ENCODE data around the gene FBL. TPM values are rescaled to one million over a fixed set of nuclear protein-coding genes. Genes with fewer than 3 reads are reported as not detected.
A peak's percentile ranks its signal among the peaks of the same experiment; 100 is the strongest.
"Not testable (repeated sequence)": the region's sequence is repeated elsewhere in the genome, so short reads cannot be mapped to it uniquely, and the experiment has no call there.

Gene FBL
- total RNA-seq, 1 experiment from 2014 or later: 597 TPM

- Histone ChIP-seq H3K27me3 (no peaks in the 10 kb centered on the region), H3K36me3 (no peaks in the 10 kb centered on the region), H3K9me3 (replicated peaks) (no peaks in the 10 kb centered on the region), H3K27ac (peak overlapping the region; percentile 14; the same call in 1 of the 2 replicates), H3K4me3 (no peak overlapping the region), H3K4me1 (peaks cover 13% of the 10 kb centered on the region)
- DNase-seq: peak; percentile 64 to 88
Measured at GRCh38 chr19:39813264-39813993, 32.8 kb downstream of the FBL start.

GRCh38 chr19:39811064-39811463 lies 35.1 kb downstream of the FBL start:
- Histone ChIP-seq H3K4me1 (peaks cover 13% of the 10 kb centered on the region), H3K27ac (no peak overlapping the region), H3K9me3 (replicated peaks) (no peaks in the 10 kb centered on the region), H3K36me3 (no peaks in the 10 kb centered on the region), H3K4me3 (no peak overlapping the region), H3K27me3 (no peaks in the 10 kb centered on the region)
- DNase-seq: no peak

- DNase-seq: no peak
- Histone ChIP-seq H3K36me3 (no peaks in the 10 kb centered on the region), H3K9me3 (replicated peaks) (no peaks in the 10 kb centered on the region), H3K4me1 (peaks cover 13% of the 10 kb centered on the region), H3K4me3 (no peak overlapping the region), H3K27ac (no peak overlapping the region), H3K27me3 (no peaks in the 10 kb centered on the region)
Measured at GRCh38 chr19:39810424-39810823, 35.8 kb downstream of the FBL start.

GRCh38 chr19:39809368-39809767 lies 36.8 kb downstream of the FBL start:
- H3K27me3 ChIP-seq: no peaks in the 10 kb centered on the region; the same call in 1 of the 2 replicates
- H3K27ac ChIP-seq: no peak overlapping the region
- H3K36me3 ChIP-seq: no peaks in the 10 kb centered on the region
- H3K4me1 ChIP-seq: peaks cover 13% of the 10 kb centered on the region
- no peak overlapping the region for H3K4me3 ChIP-seq
- no peak for DNase-seq
- no peaks in the 10 kb centered on the region for H3K9me3 ChIP-seq (replicated peaks)

- H3K4me3 ChIP-seq, H3K27ac ChIP-seq: not testable (repeated sequence)
Measured at GRCh38 chr19:39808688-39809087, 37.5 kb downstream of the FBL start.

GRCh38 chr19:39807846-39808364 lies 38.3 kb downstream of the FBL start:
- no peak overlapping the region for H3K27ac ChIP-seq
- DNase-seq: no peak
- H3K4me3 ChIP-seq: no peak overlapping the region
- H3K36me3 ChIP-seq: no peaks in the 10 kb centered on the region
- no peaks in the 10 kb centered on the region; the same call in 1 of the 2 replicates for H3K27me3 ChIP-seq
- peaks cover 11% of the 10 kb centered on the region for H3K4me1 ChIP-seq
- H3K9me3 ChIP-seq (replicated peaks): no peaks in the 10 kb centered on the region

More at GRCh38 chr19:39808688-39809087, 37.5 kb downstream of the FBL start:
- DNase-seq; H3K9me3 ChIP-seq (replicated peaks); H3K27me3 ChIP-seq; H3K36me3 ChIP-seq: not testable (repeated sequence)
- H3K4me1 ChIP-seq: peaks cover 11% of the 10 kb centered on the region

GRCh38 chr19:39805104-39805503 lies 41.1 kb downstream of the FBL start:
- H3K27ac ChIP-seq: no peak overlapping the region
- no peak overlapping the region for H3K4me3 ChIP-seq
- H3K27me3 ChIP-seq: no peaks in the 10 kb centered on the region; the same call in 1 of the 2 replicates
- H3K36me3 ChIP-seq: no peaks in the 10 kb centered on the region
- DNase-seq: peak in 1 of 2 experiments; percentile 39
- H3K4me1 ChIP-seq: peaks cover 15% of the 10 kb centered on the region
- H3K9me3 ChIP-seq (replicated peaks): no peaks in the 10 kb centered on the region

GRCh38 chr19:39802958-39803357 lies 43.2 kb downstream of the FBL start:
- H3K4me1 ChIP-seq: peaks cover 15% of the 10 kb centered on the region
- no peaks in the 10 kb centered on the region for H3K36me3 ChIP-seq
- DNase-seq: peak; percentile 78 to 93
- no peaks in the 10 kb centered on the region for H3K9me3 ChIP-seq (replicated peaks)
- H3K27ac ChIP-seq: no peak overlapping the region
- H3K27me3 ChIP-seq: no peaks in the 10 kb centered on the region; the same call in 1 of the 2 replicates
- no peak overlapping the region for H3K4me3 ChIP-seq

- no peak for DNase-seq
- Histone ChIP-seq H3K4me1 (peaks cover 8% of the 10 kb centered on the region), H3K27ac (no peak overlapping the region), H3K9me3 (replicated peaks) (no peaks in the 10 kb centered on the region), H3K36me3 (no peaks in the 10 kb centered on the region), H3K4me3 (no peak overlapping the region), H3K27me3 (no peaks in the 10 kb centered on the region)
Measured at GRCh38 chr19:39797083-39797482, 49.1 kb downstream of the FBL start.

GRCh38 chr19:39796000-39796498 lies 50.1 kb downstream of the FBL start:
- DNase-seq: no peak
- no peaks in the 10 kb centered on the region for H3K27me3 ChIP-seq
- no peaks in the 10 kb centered on the region for H3K9me3 ChIP-seq (replicated peaks)
- peaks cover 8% of the 10 kb centered on the region for H3K4me1 ChIP-seq
- no peak overlapping the region for H3K27ac ChIP-seq
- H3K36me3 ChIP-seq: no peaks in the 10 kb centered on the region
- H3K4me3 ChIP-seq: no peak overlapping the region

GRCh38 chr19:39795001-39795400 lies 51.2 kb downstream of the FBL start:
- Histone ChIP-seq H3K4me1 (peaks cover 8% of the 10 kb centered on the region), H3K9me3 (replicated peaks) (no peaks in the 10 kb centered on the region), H3K4me3 (no peak overlapping the region), H3K27ac (no peak overlapping the region), H3K36me3 (no peaks in the 10 kb centered on the region), H3K27me3 (no peaks in the 10 kb centered on the region)
- DNase-seq: no peak

GRCh38 chr19:39792999-39793546 lies 53.1 kb downstream of the FBL start:
- Histone ChIP-seq H3K27me3 (no peaks in the 10 kb centered on the region), H3K27ac (no peak overlapping the region), H3K36me3 (no peaks in the 10 kb centered on the region), H3K4me3 (peak overlapping the region; percentile 58), H3K9me3 (replicated peaks) (peaks cover 15% of the 10 kb centered on the region; the same call in 1 of the 2 replicates), H3K4me1 (peaks cover 8% of the 10 kb centered on the region)
- peak; percentile 86 to 97 for DNase-seq

- DNase-seq: no peak
Measured at GRCh38 chr19:39788244-39788643, 57.9 kb downstream of the FBL start.

More at GRCh38 chr19:39788244-39788643, 57.9 kb downstream of the FBL start:
- H3K36me3 ChIP-seq: no peaks in the 10 kb centered on the region
- peaks cover 3% of the 10 kb centered on the region; the same call in 1 of the 2 replicates for H3K4me1 ChIP-seq
- no peaks in the 10 kb centered on the region for H3K27me3 ChIP-seq
- no peak overlapping the region for H3K4me3 ChIP-seq
- H3K9me3 ChIP-seq (replicated peaks): peaks cover 22% of the 10 kb centered on the region; the same call in 1 of the 2 replicates
- no peak overlapping the region for H3K27ac ChIP-seq
